Gastrocnemius medialis (tissue), 4 donors: ENCODE data around the gene TOMM40L.

Experiments used
- CTCF ChIP-seq, 5 experiments: fragments of 450-650 bp in 3 of 5; fragments of 200-600 bp in 2 of 5; sonication (generic) in 2 of 5; IDR thresholded peaks in 4 of 5; conservative IDR thresholded peaks in 1 of 5; 1 replicate in 4 of 5; 2 replicates in 1 of 5; pipeline ENCODE4 v1.5.1; 2016 to 2019; ENCODE audit warnings: antibody characterized with exemption in 5 of 5, mild to moderate bottlenecking in 3 of 5, moderate library complexity in 3 of 5
- POLR2A ChIP-seq, 2 donors: fragments of 450-650 bp; IDR thresholded peaks; one replicate each; pipeline ENCODE4 v1.6.1; 2017; ENCODE audit warnings: antibody characterized with exemption in 2 of 2, mild to moderate bottlenecking in 2 of 2, moderate library complexity in 2 of 2

- TF ChIP-seq POLR2A (IDR thresholded peaks at IDR 0.05) (no peak), CTCF (IDR thresholded peaks at IDR 0.05 in 4 of 5, conservative IDR thresholded peaks at IDR 0.05 in 1 of 5) (no peak)
Measured at GRCh38 chr1:161190962-161191521, 34.8 kb upstream of the TOMM40L start.
